Nephron (organoid): ENCODE measurements around the gene GPC3.
"Not testable (repeated sequence)": the region's sequence is repeated elsewhere in the genome, so short reads cannot be mapped to it uniquely, and the experiment has no call there.

Experiments used
- H3K27ac Mint-ChIP-seq, 3 experiments: 2 replicates each; pipeline ENCODE4 v1.8.0; 2020; ENCODE audit warnings: mixed read lengths in 3 of 3, mild to moderate bottlenecking in 2 of 3, moderate library complexity in 1 of 3
- H3K27me3 Mint-ChIP-seq: 2 replicates; pipeline ENCODE4 v1.8.0; 2021; ENCODE audit warnings: low read depth, mild to moderate bottlenecking, moderate library complexity, mixed read lengths
- H3K36me3 Mint-ChIP-seq: 2 replicates; pipeline ENCODE4 v1.8.0; 2020; ENCODE audit warnings: low read depth, mixed read lengths
- H3K4me1 Mint-ChIP-seq: 2 replicates; pipeline ENCODE4 v1.8.0; 2020; ENCODE audit warnings: mixed read lengths
- H3K4me3 Mint-ChIP-seq, 3 experiments: 2 replicates each; pipeline ENCODE4 v1.8.0; 2020; ENCODE audit warnings: mild to moderate bottlenecking in 3 of 3, mixed read lengths in 3 of 3, moderate library complexity in 2 of 3
- H3K9me3 Mint-ChIP-seq: 2 replicates; pipeline ENCODE4 v1.8.0; 2020; ENCODE audit warnings: mixed read lengths
- CTCF ChIP-seq, 3 experiments: fragments of 200-600 bp; sonication (generic); IDR thresholded peaks; one replicate each; pipeline ENCODE4 v1.5.0; 2021; ENCODE audit warnings: antibody characterized with exemption in 3 of 3; ENCODE audit not compliant: unreplicated experiment in 3 of 3

The GPC3 gene

DNA sequence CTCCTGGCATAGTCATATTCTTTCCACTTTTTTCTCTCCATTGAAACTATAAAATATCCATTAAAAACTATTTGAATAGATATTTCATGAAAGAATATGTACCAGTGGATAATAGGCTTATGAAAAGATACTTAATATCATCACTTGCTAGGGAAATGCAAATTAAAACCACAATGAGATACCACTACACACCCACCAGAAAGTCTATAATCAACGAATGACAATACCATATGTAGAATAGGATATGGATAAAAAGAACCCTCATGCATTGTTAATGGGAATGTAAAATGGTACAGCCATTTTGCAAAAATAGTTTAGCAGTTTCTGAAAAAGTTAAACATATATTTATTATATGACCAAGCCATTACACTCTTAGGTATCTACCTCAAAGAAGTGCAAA is 351.4 kb downstream of the GPC3 start:
- H3K9me3 Mint-ChIP-seq, result no peaks in the 10 kb centered on the region
- H3K4me1 Mint-ChIP-seq, result peaks cover 48% of the 10 kb centered on the region
- TF ChIP-seq CTCF (IDR thresholded peaks at IDR 0.05; ENCODE audit: unreplicated experiment in 3 of 3), result no peak
- no peak overlapping the region for H3K4me3 Mint-ChIP-seq
- no peaks in the 10 kb centered on the region for H3K27me3 Mint-ChIP-seq
- H3K27ac Mint-ChIP-seq, result peak overlapping the region; percentile 15 to 55 (median 27)
- H3K36me3 Mint-ChIP-seq, result no peaks in the 10 kb centered on the region

- Mint-ChIP-seq H3K4me3 (no peak overlapping the region), H3K36me3 (no peaks in the 10 kb centered on the region), H3K27ac (peak overlapping the region; percentile 15 to 55 (median 27)), H3K9me3 (peaks cover 3% of the 10 kb centered on the region), H3K27me3 (no peaks in the 10 kb centered on the region), H3K4me1 (peaks cover 45% of the 10 kb centered on the region)
- TF ChIP-seq CTCF (IDR thresholded peaks at IDR 0.05; ENCODE audit: unreplicated experiment in 3 of 3), result no peak
These were observed 352.2 kb downstream of the GPC3 start for GRCh38 chrX:133633162-133633561.

- no peak for TF ChIP-seq CTCF (IDR thresholded peaks at IDR 0.05; ENCODE audit: unreplicated experiment in 3 of 3)
- Mint-ChIP-seq H3K27ac (peak overlapping the region; percentile 60 to 87 (median 75)), H3K27me3 (no peaks in the 10 kb centered on the region), H3K9me3 (peaks cover 12% of the 10 kb centered on the region), H3K4me1 (peaks cover 37% of the 10 kb centered on the region), H3K4me3 (no peak overlapping the region), H3K36me3 (peaks cover 8% of the 10 kb centered on the region)
These were observed 355.0 kb downstream of the GPC3 start for GRCh38 chrX:133630362-133630761.

DNA sequence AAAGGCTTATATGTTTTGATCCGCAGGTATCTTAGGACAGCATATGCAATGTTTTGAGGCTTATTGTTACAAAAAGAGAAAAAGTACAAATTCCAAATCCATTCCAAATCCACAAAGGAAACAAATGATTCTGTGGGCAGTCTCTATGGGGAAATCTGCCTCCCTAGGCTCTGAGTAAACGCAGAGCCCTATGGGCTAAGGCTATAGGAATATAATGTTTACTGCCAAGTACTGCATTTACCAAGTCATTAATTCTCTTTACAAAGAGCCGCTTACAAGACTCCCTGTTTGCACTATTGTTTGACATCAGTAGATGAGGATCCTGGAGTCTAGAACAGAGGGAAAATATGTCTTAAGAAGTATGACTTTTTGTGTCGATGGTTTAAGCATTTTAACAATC is 357.7 kb downstream of the GPC3 start:
- H3K27ac Mint-ChIP-seq, result no peak overlapping the region
- no peak overlapping the region for H3K4me3 Mint-ChIP-seq
- peaks cover 35% of the 10 kb centered on the region for H3K9me3 Mint-ChIP-seq
- H3K36me3 Mint-ChIP-seq, result peaks cover 32% of the 10 kb centered on the region
- H3K27me3 Mint-ChIP-seq, result no peaks in the 10 kb centered on the region
- peaks cover 29% of the 10 kb centered on the region for H3K4me1 Mint-ChIP-seq
- no peak for TF ChIP-seq CTCF (IDR thresholded peaks at IDR 0.05; ENCODE audit: unreplicated experiment in 3 of 3)

DNA sequence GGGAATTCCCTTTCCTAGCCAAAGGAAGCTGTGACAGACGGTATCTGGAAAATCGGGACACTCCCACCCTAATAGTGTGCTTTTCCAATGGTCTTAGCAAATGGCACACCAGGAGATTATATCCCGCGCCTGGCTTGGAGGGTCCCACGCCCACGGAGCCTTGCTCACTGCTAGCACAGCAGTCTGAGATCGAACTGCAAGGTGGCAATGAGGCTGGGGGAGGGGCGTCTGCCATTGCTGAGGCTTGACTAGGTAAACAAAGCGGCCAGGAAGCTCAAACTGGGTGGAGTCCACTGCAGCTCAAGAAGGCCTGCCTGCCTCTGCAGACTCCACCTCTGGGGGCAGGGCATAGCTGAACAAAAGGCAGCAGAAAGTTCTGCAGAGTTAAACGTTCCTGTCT is 364.0 kb downstream of the GPC3 start:
- not testable (repeated sequence) for H3K4me1 Mint-ChIP-seq

DNA sequence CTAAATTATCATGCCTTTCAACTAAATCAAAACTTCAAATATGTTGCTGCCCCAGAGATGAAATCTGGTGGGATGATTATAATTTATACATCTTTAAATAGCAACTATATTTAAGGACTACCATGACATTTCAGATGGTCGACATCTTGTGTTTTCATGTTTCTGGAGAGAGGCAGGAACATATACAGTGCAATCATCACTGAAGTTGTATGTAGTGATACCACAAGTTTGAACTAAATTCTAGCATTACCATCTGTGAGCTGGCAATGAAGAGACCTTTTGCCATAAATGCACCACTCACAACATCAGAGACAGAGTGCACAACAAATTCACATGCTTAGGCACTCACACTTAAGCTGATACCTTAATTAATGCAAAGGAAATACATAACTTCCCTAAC is 373.7 kb downstream of the GPC3 start:
- Mint-ChIP-seq H3K4me3 (no peak overlapping the region), H3K27ac (no peak overlapping the region), H3K27me3 (no peaks in the 10 kb centered on the region), H3K36me3 (peaks cover 43% of the 10 kb centered on the region), H3K4me1 (peaks cover 14% of the 10 kb centered on the region), H3K9me3 (peaks cover 28% of the 10 kb centered on the region)
- no peak for TF ChIP-seq CTCF (IDR thresholded peaks at IDR 0.05; ENCODE audit: unreplicated experiment in 3 of 3)

More for the DNA sequence above, 364.0 kb downstream of the GPC3 start:
- not testable (repeated sequence) for H3K27ac Mint-ChIP-seq, H3K4me3 Mint-ChIP-seq, H3K27me3 Mint-ChIP-seq
- H3K36me3 Mint-ChIP-seq, result peaks cover 60% of the 10 kb centered on the region
- peaks cover 55% of the 10 kb centered on the region for H3K9me3 Mint-ChIP-seq
